ENCODE data around the gene CIRBP. TPM values are rescaled to one million over a fixed set of nuclear protein-coding genes. Genes with fewer than 3 reads are reported as not detected.

Gene CIRBP
- total and polyA plus RNA-seq, 7 donors, result 137 to 591 (median 296) TPM

- Histone ChIP-seq H3K36me3 (ENCODE audit: insufficient read depth in 1 of 2, low read depth in 1 of 2) (peaks cover 8 to 51% of the 10 kb centered on the region in 2 donors), H3K9me3 (no peaks in the 10 kb centered on the region), H3K4me1 (peaks cover 75% of the 10 kb centered on the region), H3K27me3 (ENCODE audit: insufficient read depth in 3 of 3, low read length in 2 of 3) (no peaks in the 10 kb centered on the region), H3K27ac (peak overlapping the region; percentile 99), H3K4me3 (peak overlapping the region; percentile 87)
- intact Hi-C loops (cut with DNase I), result loop anchor here in 1 of 2 donors (10.0 kb wide), 1 partner anchor 144 kb away; no protein-coding TSS in a partner anchor
- no peak for TF ChIP-seq CTCF (IDR thresholded peaks at IDR 0.05)
- 42 to 67% (median 46%) methylated on average over 25 to 26 of the region's 26 CpGs for WGBS, 3 donors
- ATAC-seq, result no peak
- DNase-seq, result no peak
These were observed 1.9 kb downstream of the CIRBP start for GRCh38 chr19:1270854-1271527.

DNA sequence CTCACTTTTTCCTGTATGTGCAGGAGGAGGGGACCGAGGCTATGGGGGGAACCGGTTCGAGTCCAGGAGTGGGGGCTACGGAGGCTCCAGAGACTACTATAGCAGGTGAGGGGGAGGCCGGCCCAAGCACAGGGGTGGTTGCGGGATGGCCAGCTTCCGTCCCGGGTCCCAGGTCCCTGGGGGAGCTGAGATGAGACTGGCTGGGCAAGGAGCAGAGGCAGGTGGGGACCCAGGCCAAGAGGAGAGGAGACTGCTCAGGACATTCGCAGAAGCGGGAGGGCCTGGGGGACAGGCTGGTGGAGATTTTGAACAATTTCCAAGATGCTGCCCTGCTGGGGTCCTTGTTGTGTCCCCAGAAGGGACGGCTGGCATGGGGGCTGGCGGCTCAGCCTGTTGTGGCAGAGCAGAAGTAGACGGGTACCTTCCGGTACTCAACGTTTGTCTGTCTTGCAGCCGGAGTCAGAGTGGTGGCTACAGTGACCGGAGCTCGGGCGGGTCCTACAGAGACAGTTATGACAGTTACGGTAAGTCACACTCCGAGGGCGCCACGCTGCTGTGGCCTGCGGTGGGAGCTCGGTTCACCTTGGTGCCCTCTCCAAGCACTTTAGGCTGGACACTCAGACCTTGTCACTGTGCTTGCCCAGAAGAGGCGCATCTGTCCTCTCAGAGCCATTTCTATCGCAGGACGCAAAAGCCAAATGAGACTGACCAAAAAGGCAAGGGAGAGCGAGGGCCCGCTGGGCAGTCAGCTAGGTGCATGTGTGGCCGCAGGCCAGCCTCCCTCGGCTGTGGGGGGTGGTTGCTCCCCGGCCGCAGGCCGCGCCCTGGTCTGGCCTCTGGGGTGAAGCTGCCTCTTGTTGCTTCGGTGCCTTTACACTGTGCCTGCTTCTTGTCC is 2.6 kb downstream of the CIRBP start:
- Histone ChIP-seq H3K9me3 (no peaks in the 10 kb centered on the region), H3K4me3 (peak overlapping the region; percentile 87), H3K4me1 (peaks cover 77% of the 10 kb centered on the region), H3K27me3 (ENCODE audit: insufficient read depth in 3 of 3, low read length in 2 of 3) (no peaks in the 10 kb centered on the region), H3K36me3 (ENCODE audit: insufficient read depth in 1 of 2, low read depth in 1 of 2) (peaks cover 8 to 51% of the 10 kb centered on the region in 2 donors), H3K27ac (peak overlapping the region; percentile 99)
- intact Hi-C loops (cut with DNase I), result loop anchor here in 1 of 2 donors (10.0 kb wide), 1 partner anchor 143 kb away; no protein-coding TSS in a partner anchor
- 38 to 67% (median 41%) methylated on average over 34 to 37 of the region's 37 CpGs for WGBS, 3 donors
- DNase-seq (peak; percentile 43 to 75), ATAC-seq (no peak)
- no peak for TF ChIP-seq CTCF (IDR thresholded peaks at IDR 0.05)

DNA sequence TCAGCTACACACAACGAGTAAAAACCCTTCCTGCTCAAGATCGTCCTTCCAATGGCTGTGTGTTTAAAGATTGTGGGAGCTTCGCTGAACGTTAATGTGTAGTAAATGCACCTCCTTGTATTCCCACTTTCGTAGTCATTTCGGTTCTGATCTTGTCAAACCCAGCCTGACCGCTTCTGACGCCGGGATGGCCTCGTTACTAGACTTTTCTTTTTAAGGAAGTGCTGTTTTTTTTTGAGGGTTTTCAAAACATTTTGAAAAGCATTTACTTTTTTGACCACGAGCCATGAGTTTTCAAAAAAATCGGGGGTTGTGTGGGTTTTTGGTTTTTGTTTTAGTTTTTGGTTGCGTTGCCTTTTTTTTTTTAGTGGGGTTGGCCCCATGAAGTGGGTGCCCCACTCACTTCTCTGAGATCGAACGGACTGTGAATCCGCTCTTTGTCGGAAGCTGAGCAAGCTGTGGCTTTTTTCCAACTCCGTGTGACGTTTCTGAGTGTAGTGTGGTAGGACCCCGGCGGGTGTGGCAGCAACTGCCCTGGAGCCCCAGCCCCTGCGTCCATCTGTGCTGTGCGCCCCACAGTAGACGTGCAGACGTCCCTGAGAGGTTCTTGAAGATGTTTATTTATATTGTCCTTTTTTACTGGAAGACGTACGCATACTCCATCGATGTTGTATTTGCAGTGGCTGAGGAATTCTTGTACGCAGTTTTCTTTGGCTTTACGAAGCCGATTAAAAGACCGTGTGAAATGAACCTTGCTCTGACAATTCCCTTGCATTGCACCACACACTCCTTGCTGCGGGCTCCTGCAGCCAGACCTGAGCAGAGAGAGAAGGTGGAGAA is 3.5 kb downstream of the CIRBP start:
- no peak for DNase-seq
- intact Hi-C loops (cut with DNase I), result loop anchor here in 1 of 2 donors (10.0 kb wide), 1 partner anchor 142 kb away; no protein-coding TSS in a partner anchor
- Histone ChIP-seq H3K9me3 (no peaks in the 10 kb centered on the region), H3K36me3 (ENCODE audit: insufficient read depth in 1 of 2, low read depth in 1 of 2) (peaks cover 8 to 58% of the 10 kb centered on the region in 2 donors), H3K4me1 (peaks cover 70% of the 10 kb centered on the region), H3K27ac (peak overlapping the region; percentile 99), H3K4me3 (peak overlapping the region; percentile 87), H3K27me3 (ENCODE audit: insufficient read depth in 3 of 3, low read length in 2 of 3) (no peaks in the 10 kb centered on the region)
- no peak for ATAC-seq
- TF ChIP-seq CTCF (IDR thresholded peaks at IDR 0.05), result no peak
- WGBS, 3 donors, result 55 to 78% (median 55%) methylated on average over 33 of the region's 33 CpGs

- Histone ChIP-seq H3K9me3 (no peaks in the 10 kb centered on the region), H3K27me3 (ENCODE audit: insufficient read depth in 3 of 3, low read length in 2 of 3) (no peaks in the 10 kb centered on the region), H3K4me3 (peak overlapping the region; percentile 87), H3K4me1 (peaks cover 62% of the 10 kb centered on the region), H3K36me3 (ENCODE audit: insufficient read depth in 1 of 2, low read depth in 1 of 2) (peaks cover 8 to 64% of the 10 kb centered on the region in 2 donors), H3K27ac (peak overlapping the region; percentile 99)
- WGBS, 3 donors, result 38 to 62% (median 53%) methylated on average over 24 to 25 of the region's 25 CpGs
- TF ChIP-seq CTCF (IDR thresholded peaks at IDR 0.05), result no peak
- ATAC-seq (peak in 1 of 4 donors; percentile 7), DNase-seq (peak in 1 of 2 donors; percentile 73)
- intact Hi-C loops (cut with DNase I), result loop anchor here in 1 of 2 donors (10.0 kb wide), 1 partner anchor 141 kb away; no protein-coding TSS in a partner anchor
These were observed 4.3 kb downstream of the CIRBP start for GRCh38 chr19:1273263-1274041.

Measured in psoas muscle (tissue), 8 donors.